Fibroblast of skin of right biceps (primary cell): ENCODE results near the gene NUCKS1.
"Not testable (repeated sequence)": the region's sequence is repeated elsewhere in the genome, so short reads cannot be mapped to it uniquely, and the experiment has no call there.

ENCODE experiments used
- DNase-seq: peaks from one replicate; pipeline ENCODE4 v3.0.0-alpha.2; 2013

NUCKS1 gene

GRCh38 chr1:205726619-205727125 lies 23.3 kb downstream of the NUCKS1 start:
- DNase-seq, result no peak

- no peak for DNase-seq
Observed at GRCh38 chr1:205725514-205725913, 24.5 kb downstream of the NUCKS1 start.

- DNase-seq, result not testable (repeated sequence)
Observed at GRCh38 chr1:205720740-205721139, 29.2 kb downstream of the NUCKS1 start.

GRCh38 chr1:205719762-205720161 lies 30.2 kb downstream of the NUCKS1 start:
- DNase-seq, result no peak

- DNase-seq, result no peak
Observed at GRCh38 chr1:205719015-205719414, 31.0 kb downstream of the NUCKS1 start.

GRCh38 chr1:205716371-205717132 lies 33.4 kb downstream of the NUCKS1 start:
- DNase-seq, result no peak

- no peak for DNase-seq
Observed at GRCh38 chr1:205715628-205716027, 34.4 kb downstream of the NUCKS1 start.

- no peak for DNase-seq
Observed at GRCh38 chr1:205714906-205715246, 35.1 kb downstream of the NUCKS1 start.

- DNase-seq, result peak; percentile 7
Observed at GRCh38 chr1:205714190-205714905, 35.6 kb downstream of the NUCKS1 start.

- DNase-seq, result peak; percentile 74
Observed at GRCh38 chr1:205711105-205712048, 38.6 kb downstream of the NUCKS1 start.

- no peak for DNase-seq
Observed at GRCh38 chr1:205710201-205711062, 39.5 kb downstream of the NUCKS1 start.

GRCh38 chr1:205709640-205710039 lies 40.3 kb downstream of the NUCKS1 start:
- no peak for DNase-seq

- DNase-seq, result peak; percentile 55
Observed at GRCh38 chr1:205709059-205709398, 41.0 kb downstream of the NUCKS1 start.

GRCh38 chr1:205706601-205707502 lies 43.1 kb downstream of the NUCKS1 start:
- no peak for DNase-seq

- DNase-seq, result no peak
Observed at GRCh38 chr1:205704903-205705302, 45.1 kb downstream of the NUCKS1 start.

- no peak for DNase-seq
Observed at GRCh38 chr1:205703072-205703471, 46.9 kb downstream of the NUCKS1 start.

- DNase-seq, result no peak
Observed at GRCh38 chr1:205701891-205702290, 48.1 kb downstream of the NUCKS1 start.

GRCh38 chr1:205701420-205701819 lies 48.6 kb downstream of the NUCKS1 start:
- no peak for DNase-seq

- peak; percentile 52 for DNase-seq
Observed at GRCh38 chr1:205700865-205701401, 49.0 kb downstream of the NUCKS1 start.

- DNase-seq, result no peak
Observed at GRCh38 chr1:205699416-205699815, 50.6 kb downstream of the NUCKS1 start.

- DNase-seq, result no peak
Observed at GRCh38 chr1:205698921-205699320, 51.1 kb downstream of the NUCKS1 start.
